MM.1S (cell line): ENCODE data around the gene ANKS3.

ENCODE experiments used
- EZH2 ChIP-seq: fragments of 300-600 bp; sonication (generic); optimal IDR thresholded peaks from 2 replicates; pipeline ENCODE3; 2017; ENCODE audit warnings: low read depth, mild to moderate bottlenecking, antibody characterized with exemption, low read length, mixed read lengths
- EZH2phosphoT487 ChIP-seq: fragments of 300-600 bp; sonication (generic); IDR thresholded peaks from 2 replicates; pipeline ENCODE4 v1.6.1; 2018; ENCODE audit warnings: antibody characterized with exemption, low read length

DNA sequence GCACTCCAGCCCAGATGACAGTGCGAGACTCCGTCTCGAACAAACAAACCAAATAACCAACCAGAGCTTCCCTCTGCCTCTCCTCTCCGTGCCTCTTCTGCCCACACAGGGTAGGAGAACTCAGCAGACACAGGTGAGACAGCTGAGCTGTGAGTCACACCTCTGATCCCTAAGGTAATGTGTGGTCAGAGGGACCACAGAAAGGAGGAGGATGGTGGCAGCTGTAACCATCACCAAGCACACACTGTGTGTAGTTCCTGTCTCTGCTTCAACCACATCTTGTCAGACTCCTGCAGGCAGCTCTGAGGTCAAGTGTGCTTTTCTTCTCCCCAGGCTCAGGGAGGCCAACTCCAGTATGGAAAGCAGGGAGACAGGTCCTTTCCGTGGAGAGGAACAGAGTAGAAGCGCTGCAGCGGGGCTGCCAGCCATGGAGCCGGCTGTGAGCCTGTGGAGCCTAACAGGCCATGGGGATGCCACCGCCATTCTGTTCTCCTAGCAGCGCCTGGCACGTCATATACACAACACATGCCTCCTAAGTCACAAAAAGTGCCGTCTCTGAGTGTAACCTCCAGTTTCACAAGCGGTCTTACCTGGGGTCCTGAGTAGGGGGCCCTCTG lies 33.6 kb downstream of the ANKS3 start:
- TF ChIP-seq EZH2, result no peak
- TF ChIP-seq EZH2phosphoT487, result no peak
